CD4-positive, alpha-beta T cell treated with Interleukin-6 at 100 ng/mL for 8 hours (primary cell): ENCODE data around the gene ABLIM2.
"Not testable (repeated sequence)": the region's sequence is repeated elsewhere in the genome, so short reads cannot be mapped to it uniquely, and the experiment has no call there.

Experiments used
- DNase-seq: peaks from one replicate; pipeline ENCODE4 v3.0.0-alpha.2; 2020; ENCODE audit warnings: mixed read lengths, low spot score

The ABLIM2 gene

GRCh38 chr4:7963691-7964090 is 194.9 kb downstream of the ABLIM2 start:
- DNase-seq, result no peak

DNA sequence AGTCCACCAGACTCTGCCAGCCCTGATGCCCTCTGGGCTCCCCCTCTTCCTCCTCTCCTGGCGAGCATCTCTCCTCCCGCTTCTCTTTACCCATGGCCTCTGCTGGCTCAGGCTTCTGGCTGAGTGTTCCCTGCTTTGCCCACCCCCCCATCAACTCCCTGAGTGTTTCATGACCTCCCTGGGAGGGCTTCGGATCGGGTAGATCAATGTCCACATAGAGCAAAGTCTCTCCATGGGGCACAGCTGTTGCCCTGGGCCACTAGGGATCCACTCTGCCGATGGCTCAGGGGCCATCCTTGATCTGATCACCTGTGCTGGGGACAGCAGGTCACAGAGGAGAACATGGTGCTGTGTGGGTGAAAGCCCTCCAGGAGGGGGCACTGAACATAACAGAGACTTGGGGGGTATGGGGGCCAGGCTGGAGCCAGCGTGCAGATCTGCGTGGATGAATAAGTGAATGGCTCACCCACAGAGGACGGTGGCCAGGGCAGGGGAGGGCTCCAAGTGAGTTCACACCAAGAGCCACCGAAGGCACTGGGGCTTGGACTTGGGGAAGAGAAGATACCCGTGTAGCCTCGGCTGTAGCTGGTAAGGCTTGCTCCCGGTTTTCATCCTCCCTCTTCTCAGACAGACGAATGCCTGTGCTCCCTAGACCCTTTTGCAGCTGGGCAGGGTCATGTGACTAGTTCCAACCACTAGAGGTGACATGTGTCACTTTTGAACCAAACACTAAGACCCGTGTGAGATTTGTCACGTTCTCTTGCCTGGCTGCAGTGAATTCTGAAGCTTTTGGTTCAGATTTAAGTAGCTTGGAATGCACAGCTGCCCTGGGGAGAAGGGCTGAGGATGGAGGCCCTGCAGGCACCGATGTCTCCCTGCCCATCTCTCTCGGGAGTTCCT is 195.8 kb downstream of the ABLIM2 start:
- no peak for DNase-seq

- DNase-seq, result no peak
These were observed 197.6 kb downstream of the ABLIM2 start for GRCh38 chr4:7960790-7961655.

DNA sequence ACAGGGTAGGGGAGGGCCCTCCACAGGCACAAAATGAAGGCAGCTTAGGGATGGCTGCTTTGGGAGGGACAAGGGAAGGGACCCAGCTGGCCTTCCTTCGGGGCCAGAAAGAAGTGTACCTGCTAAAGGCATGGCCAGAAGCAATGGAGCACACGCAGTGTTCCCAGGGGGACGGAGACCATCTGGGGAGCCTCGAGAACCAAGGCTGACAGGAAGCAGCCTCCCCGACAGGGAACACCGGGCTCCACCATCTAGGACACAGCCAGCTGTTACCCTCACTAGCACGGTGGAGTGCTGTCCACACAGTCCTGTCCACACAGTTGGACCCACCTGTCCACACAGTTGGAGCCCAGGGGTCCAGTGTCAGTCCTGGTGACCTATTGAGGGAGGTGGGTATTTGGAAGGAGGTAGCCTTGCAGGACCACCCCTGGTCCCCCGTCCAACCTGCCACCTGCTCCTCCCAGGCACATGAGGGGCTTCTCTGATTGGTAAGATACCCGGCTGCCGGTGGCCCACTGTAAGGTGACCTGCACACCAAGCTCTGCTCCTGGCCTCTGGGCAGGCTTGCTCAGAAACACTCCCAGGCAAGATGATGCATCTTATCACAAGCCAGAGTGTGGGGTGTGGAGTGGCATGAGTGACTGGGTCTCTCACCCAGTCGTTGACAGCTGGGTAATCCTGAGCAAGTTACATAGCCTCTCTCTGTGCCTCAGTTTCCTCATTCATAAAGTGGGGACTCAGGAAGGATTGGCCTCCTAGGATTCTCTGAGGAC is 198.4 kb downstream of the ABLIM2 start:
- no peak for DNase-seq

- DNase-seq, result no peak
These were observed 199.5 kb downstream of the ABLIM2 start for GRCh38 chr4:7959078-7959477.

- DNase-seq, result no peak
These were observed 201.5 kb downstream of the ABLIM2 start for GRCh38 chr4:7956934-7957656.

DNA sequence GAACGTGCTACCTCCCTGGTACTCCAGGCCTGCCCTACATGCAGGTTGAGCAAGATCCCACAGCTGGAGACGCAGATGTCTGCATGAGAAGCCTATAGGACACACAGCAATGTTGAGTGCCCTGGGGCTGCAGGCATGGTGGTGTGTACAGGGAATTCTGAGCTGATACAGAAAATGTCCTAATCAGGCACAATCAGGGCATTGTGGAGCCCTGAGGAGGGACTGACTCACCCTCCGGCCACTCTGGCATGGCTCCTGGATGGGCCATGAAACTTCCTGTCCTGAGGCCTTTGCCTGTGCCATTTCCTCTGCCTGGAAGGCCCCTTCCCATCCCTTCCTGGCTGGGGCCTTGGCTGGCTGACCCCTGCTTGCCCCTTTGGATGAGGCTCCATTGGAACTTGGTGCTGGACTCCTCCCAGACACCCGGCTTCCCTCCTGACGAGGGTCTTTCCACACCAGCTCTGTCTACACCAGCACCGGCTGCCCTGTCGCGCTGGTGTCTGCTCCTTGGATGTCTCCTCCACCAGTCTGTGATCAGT is 202.3 kb downstream of the ABLIM2 start:
- DNase-seq, result no peak

GRCh38 chr4:7955393-7955792 is 203.2 kb downstream of the ABLIM2 start:
- DNase-seq, result no peak

- DNase-seq, result no peak
These were observed 206.0 kb downstream of the ABLIM2 start for GRCh38 chr4:7952615-7953014.

DNA sequence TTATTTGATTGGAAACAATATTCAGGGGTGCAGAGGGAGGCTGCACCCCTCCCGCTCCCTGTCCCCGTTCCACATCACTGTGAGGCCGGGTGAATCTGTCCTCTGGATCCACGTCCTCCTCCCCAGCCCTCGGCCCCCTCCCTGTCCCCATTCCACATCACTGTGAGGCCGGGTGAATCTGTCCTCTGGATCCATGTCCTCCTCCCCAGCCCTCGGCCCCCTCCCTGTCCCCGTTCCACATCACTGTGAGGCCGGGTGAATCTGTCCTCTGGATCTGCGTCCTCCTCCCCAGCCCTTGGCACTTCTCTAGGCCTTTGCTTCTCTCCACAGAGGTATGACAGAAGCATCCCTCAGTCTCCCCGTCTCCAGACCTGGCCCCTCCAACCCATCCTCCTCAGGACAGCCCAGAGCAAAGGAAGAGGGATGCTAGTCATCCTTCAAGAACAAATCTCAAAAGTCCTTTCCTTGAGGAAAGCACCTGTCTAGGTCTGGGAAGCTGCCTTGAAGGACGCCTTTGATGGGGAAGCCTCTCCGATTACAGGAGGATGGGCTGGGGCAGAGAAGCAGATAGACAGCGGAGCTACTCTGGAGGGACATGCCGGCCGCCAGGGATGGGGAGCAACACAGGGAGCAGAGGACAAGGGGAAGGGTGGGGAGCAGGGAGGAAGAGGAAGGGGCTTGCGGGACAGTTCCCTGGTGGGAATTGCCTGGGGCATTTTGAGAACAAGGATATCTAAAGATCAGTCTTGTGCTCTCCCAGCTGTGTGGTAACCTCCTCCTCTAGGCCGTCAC is 208.1 kb downstream of the ABLIM2 start:
- no peak for DNase-seq

GRCh38 chr4:7949759-7950158 is 208.9 kb downstream of the ABLIM2 start:
- no peak for DNase-seq

DNA sequence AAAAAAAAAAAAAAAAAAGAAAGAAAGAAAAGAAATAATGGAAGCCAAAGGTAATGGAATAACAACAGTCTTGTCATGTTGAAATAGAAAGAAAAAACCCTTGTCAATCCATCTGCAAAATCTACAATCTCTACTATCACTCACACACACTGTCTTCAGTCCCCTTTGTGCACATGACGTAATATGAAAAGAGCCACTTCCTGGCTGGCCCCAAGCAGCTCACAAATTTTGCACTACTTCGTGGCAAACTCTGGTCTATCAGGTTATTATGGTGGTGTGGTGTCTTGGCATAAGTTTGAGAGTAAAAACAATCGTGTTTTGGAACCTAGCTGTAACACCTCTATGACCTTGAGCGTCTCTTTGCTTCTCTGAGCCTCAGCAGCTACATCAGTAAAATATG is 210.7 kb downstream of the ABLIM2 start:
- DNase-seq, result no peak

- DNase-seq, result no peak
These were observed 212.8 kb downstream of the ABLIM2 start for GRCh38 chr4:7945709-7946380.

DNA sequence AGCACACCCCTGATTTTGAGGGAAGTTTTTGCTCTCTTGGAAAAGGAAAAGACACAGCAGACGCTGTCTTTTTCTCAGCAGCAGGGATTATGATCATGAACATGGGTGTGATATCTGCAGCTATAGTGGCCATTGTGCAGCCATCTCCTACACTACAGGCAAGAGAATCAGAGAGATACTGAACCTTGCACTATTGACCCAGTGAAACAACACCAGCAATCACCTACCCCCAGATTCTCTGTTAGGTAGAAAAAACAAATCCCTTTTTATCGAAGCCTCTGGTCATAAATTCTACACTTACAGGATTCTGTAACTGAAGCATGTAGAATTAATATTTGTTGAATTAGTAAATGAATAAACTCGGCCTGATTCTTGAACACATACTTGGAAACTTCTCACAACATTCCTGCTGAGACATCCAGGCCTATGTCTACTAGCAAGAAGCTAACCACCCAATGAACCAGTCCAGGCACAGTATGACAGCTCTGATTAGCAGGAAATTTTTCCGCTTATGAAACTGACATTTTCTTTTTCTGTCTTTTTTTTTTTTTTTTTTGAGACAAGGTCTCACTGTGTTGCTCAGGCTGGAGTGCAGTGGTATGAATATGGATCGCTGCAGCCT is 213.9 kb downstream of the ABLIM2 start:
- DNase-seq, result no peak

DNA sequence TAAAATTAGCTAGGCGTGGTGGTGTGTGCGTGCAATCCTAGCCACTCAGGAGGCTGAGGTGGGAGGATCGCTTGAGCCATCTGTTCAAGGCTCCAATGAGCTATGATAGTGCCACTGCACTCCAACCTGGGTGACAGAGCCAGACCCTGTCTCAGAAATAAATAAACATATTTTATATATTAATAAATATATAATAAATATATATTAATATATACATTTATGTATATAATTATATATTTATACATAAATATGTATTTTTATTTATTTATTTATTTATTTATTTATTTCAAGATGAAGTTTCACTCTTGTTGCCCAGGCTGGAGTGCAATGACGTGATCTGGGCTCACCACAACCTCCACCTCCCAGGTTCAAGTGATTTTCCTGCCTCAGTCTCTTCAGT is 214.9 kb downstream of the ABLIM2 start:
- DNase-seq, result not testable (repeated sequence)

DNA sequence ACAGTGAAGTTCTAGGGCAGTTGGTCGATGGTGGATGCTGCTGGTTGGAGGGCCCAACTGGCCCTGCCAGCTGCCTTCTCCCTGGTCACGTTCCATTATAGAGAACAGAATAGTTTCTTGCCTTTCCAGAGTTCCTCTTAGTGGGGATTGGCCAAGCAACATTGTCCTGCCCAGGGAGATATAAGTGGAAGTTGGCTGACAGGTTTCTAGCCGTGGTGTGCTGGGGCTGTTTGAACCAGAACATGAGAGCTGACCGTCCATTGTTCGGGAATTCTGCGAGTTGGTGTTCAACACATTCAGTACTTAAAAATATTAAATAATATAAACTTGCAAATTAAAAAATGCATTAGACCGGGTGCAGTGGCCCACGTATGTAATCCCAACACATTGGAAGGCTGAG is 215.4 kb downstream of the ABLIM2 start:
- DNase-seq, result no peak

- no peak for DNase-seq
These were observed 216.6 kb downstream of the ABLIM2 start for GRCh38 chr4:7941965-7942496.

DNA sequence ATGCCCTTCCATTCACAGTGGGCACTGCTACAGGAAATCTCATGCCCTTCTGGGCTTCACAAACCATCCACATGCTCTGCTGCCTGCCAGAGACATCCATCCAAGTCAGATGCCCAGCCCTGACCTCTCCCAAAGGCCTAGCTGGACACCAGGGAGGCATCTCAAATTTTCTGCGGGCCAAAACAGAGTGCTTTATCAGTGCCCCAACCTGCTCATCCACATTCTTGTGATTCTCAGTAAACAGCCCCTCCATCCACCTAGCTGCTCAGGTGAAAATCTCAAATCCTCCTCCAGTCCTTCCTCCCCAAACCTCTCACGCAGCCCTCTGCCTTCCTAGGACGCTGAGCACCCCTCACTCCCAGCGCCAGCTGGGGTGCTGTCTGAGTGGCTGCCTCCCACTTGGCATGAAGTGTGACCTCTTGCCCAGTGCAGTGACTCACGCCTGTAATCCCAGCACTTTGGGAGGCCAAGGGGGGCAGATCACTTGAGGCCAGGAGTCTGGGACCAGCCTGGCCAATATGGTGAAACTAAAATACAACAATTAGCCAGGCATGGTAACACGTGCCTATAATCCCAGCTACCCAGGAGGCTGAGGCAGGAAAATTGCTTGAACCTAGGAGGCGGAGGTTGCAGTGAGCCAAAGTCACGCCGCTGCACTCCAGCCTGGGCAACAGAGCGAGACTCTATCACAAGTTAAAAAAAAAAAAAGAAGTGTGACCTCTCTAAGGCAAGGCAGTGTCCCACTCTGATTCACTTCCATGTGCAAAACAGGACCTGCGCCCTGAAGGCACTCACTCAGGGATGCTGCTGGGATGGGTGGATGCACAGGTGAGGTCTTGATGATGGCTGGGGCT is 217.3 kb downstream of the ABLIM2 start:
- DNase-seq, result no peak
